Measurements from ENCODE around the gene TTYH2.

- no peak for TF ChIP-seq POLR2A (IDR thresholded peaks at IDR 0.05)
- no peak for TF ChIP-seq CTCF (IDR thresholded peaks at IDR 0.05)
- TF ChIP-seq POLR2AphosphoS5 (IDR thresholded peaks at IDR 0.05), result no peak
Observed at GRCh38 chr17:74282587-74283370, 69.4 kb downstream of the TTYH2 start.

Data from breast epithelium (tissue), 3 donors.